Right atrium auricular region (tissue), 2 donors: ENCODE measurements around the gene ANKHD1. TPM values are rescaled to one million over a fixed set of nuclear protein-coding genes. Genes with fewer than 3 reads are reported as not detected.

Experiments
- DNase-seq: peaks from one replicate; pipeline ENCODE4 v3.0.0-alpha.2; 2019; ENCODE audit warnings: low spot score
- H3K27ac ChIP-seq, 2 donors: fragments of 200-600 bp; sonication (generic); 1 replicate in 1 of 2; 2 replicates in 1 of 2; pipeline ENCODE4 v1.5.1; 2016 to 2019
- H3K27me3 ChIP-seq, 2 donors: fragments of 200-600 bp; sonication (generic); one replicate each; pipeline versions ENCODE4 v1.5.1 to v1.6.0; 2017 to 2019
- H3K36me3 ChIP-seq: fragments of 200-600 bp; sonication (generic); one replicate; pipeline ENCODE4 v1.5.1; 2016
- H3K4me1 ChIP-seq, 2 donors: fragments of 200-600 bp; sonication (generic); one replicate each; pipeline versions ENCODE4 v1.5.1 to v1.6.0; 2017 to 2019
- H3K4me3 ChIP-seq, 2 donors: fragments of 200-600 bp; sonication (generic); 1 replicate in 1 of 2; 2 replicates in 1 of 2; pipeline ENCODE4 v1.5.1; 2017 to 2019; ENCODE audit warnings: mild to moderate bottlenecking in 1 of 2, moderate library complexity in 1 of 2
- H3K9me3 ChIP-seq, 2 donors: fragments of 200-600 bp; sonication (generic); one replicate each; pipeline ENCODE4 v1.5.1; 2019
- CTCF ChIP-seq, 2 donors: fragments of 200-600 bp; sonication (generic); IDR thresholded peaks; one replicate each; pipeline ENCODE4 v1.5.1; 2019; ENCODE audit warnings: antibody characterized with exemption in 2 of 2
- total RNA-seq, 2 donors: library from RNA; depleted of rRNA; stranded (reverse); fragments of >200 nt; gene quantifications; one replicate each; pipeline ENCODE4 v1.1.0, GENCODE V29; 2016

ANKHD1 gene
- total RNA-seq, 2 donors from 2014 or later = 50.4 to 58.6 TPM

- peaks cover 0 to 39% of the 10 kb centered on the region in 2 donors for H3K4me1 ChIP-seq
- peak overlapping the region; percentile 96 for H3K27ac ChIP-seq
- peaks cover 43% of the 10 kb centered on the region for H3K36me3 ChIP-seq
- no peak for DNase-seq
- no peaks in the 10 kb centered on the region for H3K9me3 ChIP-seq
- no peak for TF ChIP-seq CTCF (IDR thresholded peaks at IDR 0.05)
- no peaks in the 10 kb centered on the region for H3K27me3 ChIP-seq
- H3K4me3 ChIP-seq = no peak overlapping the region
Measured at GRCh38 chr5:140548791-140549190, 147.2 kb downstream of the ANKHD1 start.

GRCh38 chr5:140549237-140550144 lies 147.9 kb downstream of the ANKHD1 start:
- TF ChIP-seq CTCF (IDR thresholded peaks at IDR 0.05) = no peak
- DNase-seq = peak; percentile 81
- Histone ChIP-seq H3K9me3 (no peaks in the 10 kb centered on the region), H3K27ac (peak overlapping the region; percentile 96), H3K27me3 (no peaks in the 10 kb centered on the region), H3K4me3 (no peak overlapping the region), H3K36me3 (peaks cover 42% of the 10 kb centered on the region), H3K4me1 (peaks cover 0 to 46% of the 10 kb centered on the region in 2 donors)

- DNase-seq = no peak
- no peaks in the 10 kb centered on the region for H3K27me3 ChIP-seq
- peak overlapping the region; percentile 96 for H3K27ac ChIP-seq
- TF ChIP-seq CTCF (IDR thresholded peaks at IDR 0.05) = no peak
- peaks cover 35% of the 10 kb centered on the region for H3K36me3 ChIP-seq
- peaks cover 0 to 55% of the 10 kb centered on the region in 2 donors for H3K4me1 ChIP-seq
- H3K9me3 ChIP-seq = no peaks in the 10 kb centered on the region
- H3K4me3 ChIP-seq = no peak overlapping the region
Measured at GRCh38 chr5:140550147-140551079, 148.8 kb downstream of the ANKHD1 start.

GRCh38 chr5:140551872-140552271 lies 150.2 kb downstream of the ANKHD1 start:
- H3K27me3 ChIP-seq = no peaks in the 10 kb centered on the region
- no peak overlapping the region for H3K4me3 ChIP-seq
- H3K27ac ChIP-seq = no peak overlapping the region
- H3K9me3 ChIP-seq = no peaks in the 10 kb centered on the region
- DNase-seq = no peak
- peaks cover 0 to 63% of the 10 kb centered on the region in 2 donors for H3K4me1 ChIP-seq
- TF ChIP-seq CTCF (IDR thresholded peaks at IDR 0.05) = no peak
- H3K36me3 ChIP-seq = peaks cover 35% of the 10 kb centered on the region

- H3K36me3 ChIP-seq = peaks cover 35% of the 10 kb centered on the region
- TF ChIP-seq CTCF (IDR thresholded peaks at IDR 0.05) = no peak
- no peaks in the 10 kb centered on the region for H3K9me3 ChIP-seq
- H3K4me3 ChIP-seq = no peak overlapping the region
- H3K27ac ChIP-seq = no peak overlapping the region
- H3K4me1 ChIP-seq = peaks cover 0 to 53% of the 10 kb centered on the region in 2 donors
- DNase-seq = no peak
- no peaks in the 10 kb centered on the region for H3K27me3 ChIP-seq
Measured at GRCh38 chr5:140553657-140554056, 152.0 kb downstream of the ANKHD1 start.
